HEK293 (cell line): ENCODE results near the gene TNFRSF6B.
A peak's percentile ranks its signal among the peaks of the same experiment; 100 is the strongest.

Experiments
- HOXD13 ChIP-seq: sonication (generic); formaldehyde crosslinking; IDR thresholded peaks from 2 replicates; pipeline ENCODE4 v1.8.0; 2022; ENCODE audit warnings: missing genetic modification reagents, borderline replicate concordance
- KLF16 ChIP-seq: fragments of 450-650 bp; formaldehyde crosslinking; IDR thresholded peaks from 2 replicates; pipeline ENCODE4 v1.5.1; 2017; ENCODE audit warnings: missing biosample characterization, missing genetic modification characterization
- REPIN1 ChIP-seq: fragments of 450-650 bp; formaldehyde crosslinking; IDR thresholded peaks from 2 replicates; pipeline ENCODE4 v1.5.1; 2017; ENCODE audit warnings: missing biosample characterization, missing genetic modification characterization, low read depth
- SALL2 ChIP-seq: fragments of 450-650 bp; formaldehyde crosslinking; IDR thresholded peaks from 2 replicates; pipeline ENCODE4 v1.5.0; 2017; ENCODE audit warnings: missing biosample characterization, mild to moderate bottlenecking, missing genetic modification characterization, borderline replicate concordance
- SCRT1 ChIP-seq: fragments of 450-650 bp; formaldehyde crosslinking; IDR thresholded peaks from 2 replicates; pipeline ENCODE4 v1.5.1; 2016; ENCODE audit warnings: missing biosample characterization, missing genetic modification characterization, borderline replicate concordance
- SP7 ChIP-seq: fragments of 450-650 bp; formaldehyde crosslinking; IDR thresholded peaks from 2 replicates; pipeline ENCODE4 v1.5.1; 2016; ENCODE audit warnings: missing biosample characterization, missing genetic modification characterization
- ZBTB49 ChIP-seq: fragments of 450-650 bp; formaldehyde crosslinking; IDR thresholded peaks from 2 replicates; pipeline ENCODE4 v1.5.1; 2016; ENCODE audit warnings: missing biosample characterization, missing genetic modification characterization, low read depth
- ZFP69B ChIP-seq: fragments of 450-650 bp; formaldehyde crosslinking; IDR thresholded peaks from 2 replicates; pipeline ENCODE4 v1.5.1; 2016; ENCODE audit warnings: missing biosample characterization, missing genetic modification characterization
- ZNF10 ChIP-seq: fragments of 450-650 bp; formaldehyde crosslinking; IDR thresholded peaks from 2 replicates; pipeline ENCODE4 v1.5.1; 2017; ENCODE audit warnings: missing biosample characterization, missing genetic modification characterization
- ZNF16 ChIP-seq: fragments of 450-650 bp; formaldehyde crosslinking; IDR thresholded peaks from 2 replicates; pipeline ENCODE4 v1.5.1; 2016; ENCODE audit warnings: low read depth, missing biosample characterization, missing genetic modification characterization
- ZNF211 ChIP-seq: fragments of 450-650 bp; formaldehyde crosslinking; IDR thresholded peaks from 2 replicates; pipeline ENCODE4 v1.5.1; 2016; ENCODE audit warnings: low read depth, missing biosample characterization, missing genetic modification characterization
- ZNF221 ChIP-seq: fragments of 450-650 bp; formaldehyde crosslinking; IDR thresholded peaks from 2 replicates; pipeline ENCODE4 v1.5.1; 2017; ENCODE audit warnings: missing biosample characterization, missing genetic modification characterization, borderline replicate concordance
- ZNF23 ChIP-seq: fragments of 450-650 bp; formaldehyde crosslinking; IDR thresholded peaks from 2 replicates; pipeline ENCODE4 v1.5.1; 2016; ENCODE audit warnings: missing biosample characterization, missing genetic modification characterization, borderline replicate concordance
- ZNF26 ChIP-seq: fragments of 450-650 bp; formaldehyde crosslinking; IDR thresholded peaks from 2 replicates; pipeline ENCODE4 v1.5.1; 2016; ENCODE audit warnings: missing biosample characterization, missing genetic modification characterization
- ZNF501 ChIP-seq: fragments of 450-650 bp; formaldehyde crosslinking; IDR thresholded peaks from 2 replicates; pipeline ENCODE4 v1.5.1; 2016; ENCODE audit warnings: missing biosample characterization, missing genetic modification characterization
- ZNF530 ChIP-seq: fragments of 450-650 bp; formaldehyde crosslinking; IDR thresholded peaks from 2 replicates; pipeline ENCODE4 v1.5.1; 2016; ENCODE audit warnings: low read depth, missing biosample characterization, missing genetic modification characterization
- ZNF548 ChIP-seq: fragments of 450-650 bp; formaldehyde crosslinking; IDR thresholded peaks from 2 replicates; pipeline ENCODE4 v1.5.1; 2016; ENCODE audit warnings: missing biosample characterization, missing genetic modification characterization
- ZNF555 ChIP-seq: fragments of 450-650 bp; formaldehyde crosslinking; conservative IDR thresholded peaks from 2 replicates; pipeline ENCODE4 v1.5.1; 2017; ENCODE audit warnings: missing biosample characterization, mild to moderate bottlenecking, missing genetic modification characterization, inconsistent platforms
- ZNF561 ChIP-seq: fragments of 450-650 bp; IDR thresholded peaks from 2 replicates; pipeline ENCODE4 v1.5.1; 2018; ENCODE audit warnings: missing biosample characterization, missing genetic modification characterization, borderline replicate concordance
- ZNF600 ChIP-seq: fragments of 450-650 bp; formaldehyde crosslinking; IDR thresholded peaks from 2 replicates; pipeline ENCODE4 v1.5.1; 2016; ENCODE audit warnings: missing biosample characterization, missing genetic modification characterization
- ZNF621 ChIP-seq: fragments of 450-650 bp; formaldehyde crosslinking; IDR thresholded peaks from 2 replicates; pipeline ENCODE4 v1.5.1; 2017; ENCODE audit warnings: missing biosample characterization, missing genetic modification characterization
- ZNF624 ChIP-seq: fragments of 450-650 bp; formaldehyde crosslinking; IDR thresholded peaks from 2 replicates; pipeline ENCODE4 v1.5.1; 2017; ENCODE audit warnings: missing biosample characterization, missing genetic modification characterization
- ZNF629 ChIP-seq: fragments of 450-650 bp; formaldehyde crosslinking; IDR thresholded peaks from 2 replicates; pipeline ENCODE4 v1.5.1; 2017; ENCODE audit warnings: missing biosample characterization, missing genetic modification characterization
- ZNF654 ChIP-seq: fragments of 450-650 bp; formaldehyde crosslinking; IDR thresholded peaks from 2 replicates; pipeline ENCODE4 v1.5.1; 2016; ENCODE audit warnings: low read depth, missing biosample characterization, missing genetic modification characterization
- ZNF658 ChIP-seq: fragments of 450-650 bp; formaldehyde crosslinking; IDR thresholded peaks from 2 replicates; pipeline ENCODE4; 2016; ENCODE audit warnings: missing biosample characterization, missing genetic modification characterization
- ZNF707 ChIP-seq: fragments of 450-650 bp; formaldehyde crosslinking; IDR thresholded peaks from 2 replicates; pipeline ENCODE4 v1.5.1; 2016; ENCODE audit warnings: missing biosample characterization, missing genetic modification characterization
- ZNF791 ChIP-seq: fragments of 450-650 bp; formaldehyde crosslinking; IDR thresholded peaks from 2 replicates; pipeline ENCODE4 v1.5.1; 2016; ENCODE audit warnings: missing biosample characterization, missing genetic modification characterization
- ZNF792 ChIP-seq: fragments of 450-650 bp; formaldehyde crosslinking; IDR thresholded peaks from 2 replicates; pipeline ENCODE4 v1.5.1; 2016; ENCODE audit warnings: missing biosample characterization, missing genetic modification characterization
- ZNF837 ChIP-seq: fragments of 450-650 bp; formaldehyde crosslinking; IDR thresholded peaks from 2 replicates; pipeline ENCODE4 v1.5.1; 2016; ENCODE audit warnings: missing biosample characterization, missing genetic modification characterization
- ZSCAN16 ChIP-seq: fragments of 450-650 bp; formaldehyde crosslinking; IDR thresholded peaks from 2 replicates; pipeline ENCODE4 v1.5.1; 2016; ENCODE audit warnings: missing biosample characterization, missing genetic modification characterization
- ZSCAN30 ChIP-seq: fragments of 450-650 bp; IDR thresholded peaks from 2 replicates; pipeline ENCODE4 v1.5.1; 2018; ENCODE audit warnings: missing biosample characterization, mild to moderate bottlenecking, missing genetic modification characterization, moderate library complexity
- TF ChIP-seq, protein P1 (sequence below): fragments of 450-650 bp; formaldehyde crosslinking; IDR thresholded peaks from 2 replicates; pipeline ENCODE4 v1.5.1; 2016; ENCODE audit warnings: missing biosample characterization, missing genetic modification characterization
- TF ChIP-seq, protein P2 (sequence below): IDR thresholded peaks from 2 replicates; pipeline ENCODE4 v1.6.1; 2011; ENCODE audit warnings: mild to moderate bottlenecking, low read depth, low read length, borderline replicate concordance
- TF ChIP-seq, protein P3 (sequence below): sonication (generic); formaldehyde crosslinking; IDR thresholded peaks from 2 replicates; pipeline ENCODE4 v1.8.1; 2022; ENCODE audit warnings: mild to moderate bottlenecking, moderate library complexity, missing genetic modification reagents

TNFRSF6B gene

GRCh38 chr20:63682384-63683139 lies 13.9 kb upstream of the TNFRSF6B start (continued):
- TF ChIP-seq ZSCAN16 (tag by site-specific recombination) (no peak), HOXD13 (no peak), ZNF837 (no peak), ZNF548 (tag by site-specific recombination) (no peak), ZNF791 (tag by site-specific recombination) (no peak), ZNF10 (no peak), ZNF501 (tag by site-specific recombination) (no peak), ZNF624 (tag by site-specific recombination) (no peak), ZNF26 (tag by site-specific recombination) (no peak), ZNF221 (tag by site-specific recombination) (no peak), ZNF621 (tag by site-specific recombination) (no peak), ZNF16 (tag by site-specific recombination) (no peak), KLF16 (tag by site-specific recombination) (no peak), ZNF792 (tag by site-specific recombination) (no peak), ZSCAN30 (no peak), ZNF211 (tag by site-specific recombination) (no peak), ZFP69B (tag by site-specific recombination) (peak; percentile 33; the same call in 1 of the 2 replicates), ZBTB49 (tag by site-specific recombination) (no peak), SCRT1 (tag by site-specific recombination) (no peak), ZNF555 (tag by site-specific recombination) (no peak), ZNF600 (tag by site-specific recombination) (peak; percentile 94), ZNF23 (tag by site-specific recombination) (no peak), REPIN1 (no peak), ZNF707 (tag by site-specific recombination) (no peak), ZNF654 (no peak), ZNF658 (tag by site-specific recombination) (no peak), ZNF530 (no peak), SP7 (tag by site-specific recombination) (peak; percentile 86), SALL2 (tag by site-specific recombination) (no peak), ZNF629 (tag by site-specific recombination) (peak; percentile 36; the same call in 1 of the 2 replicates), ZNF561 (tag by site-specific recombination) (no peak)
- TF ChIP-seq, protein P1, sequence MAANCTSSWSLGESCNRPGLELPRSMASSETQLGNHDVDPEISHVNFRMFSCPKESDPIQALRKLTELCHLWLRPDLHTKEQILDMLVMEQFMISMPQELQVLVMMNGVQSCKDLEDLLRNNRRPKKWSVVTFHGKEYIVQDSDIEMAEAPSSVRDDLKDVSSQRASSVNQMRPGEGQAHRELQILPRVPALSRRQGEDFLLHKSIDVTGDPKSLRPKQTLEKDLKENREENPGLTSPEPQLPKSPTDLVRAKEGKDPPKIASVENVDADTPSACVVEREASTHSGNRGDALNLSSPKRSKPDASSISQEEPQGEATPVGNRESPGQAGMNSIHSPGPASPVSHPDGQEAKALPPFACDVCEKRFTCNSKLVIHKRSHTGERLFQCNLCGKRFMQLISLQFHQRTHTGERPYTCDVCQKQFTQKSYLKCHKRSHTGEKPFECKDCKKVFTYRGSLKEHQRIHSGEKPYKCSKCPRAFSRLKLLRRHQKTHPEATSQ (tag by site-specific recombination) = no peak
- TF ChIP-seq, protein P2, sequence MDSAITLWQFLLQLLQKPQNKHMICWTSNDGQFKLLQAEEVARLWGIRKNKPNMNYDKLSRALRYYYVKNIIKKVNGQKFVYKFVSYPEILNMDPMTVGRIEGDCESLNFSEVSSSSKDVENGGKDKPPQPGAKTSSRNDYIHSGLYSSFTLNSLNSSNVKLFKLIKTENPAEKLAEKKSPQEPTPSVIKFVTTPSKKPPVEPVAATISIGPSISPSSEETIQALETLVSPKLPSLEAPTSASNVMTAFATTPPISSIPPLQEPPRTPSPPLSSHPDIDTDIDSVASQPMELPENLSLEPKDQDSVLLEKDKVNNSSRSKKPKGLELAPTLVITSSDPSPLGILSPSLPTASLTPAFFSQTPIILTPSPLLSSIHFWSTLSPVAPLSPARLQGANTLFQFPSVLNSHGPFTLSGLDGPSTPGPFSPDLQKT = no peak
- TF ChIP-seq, protein P3, sequence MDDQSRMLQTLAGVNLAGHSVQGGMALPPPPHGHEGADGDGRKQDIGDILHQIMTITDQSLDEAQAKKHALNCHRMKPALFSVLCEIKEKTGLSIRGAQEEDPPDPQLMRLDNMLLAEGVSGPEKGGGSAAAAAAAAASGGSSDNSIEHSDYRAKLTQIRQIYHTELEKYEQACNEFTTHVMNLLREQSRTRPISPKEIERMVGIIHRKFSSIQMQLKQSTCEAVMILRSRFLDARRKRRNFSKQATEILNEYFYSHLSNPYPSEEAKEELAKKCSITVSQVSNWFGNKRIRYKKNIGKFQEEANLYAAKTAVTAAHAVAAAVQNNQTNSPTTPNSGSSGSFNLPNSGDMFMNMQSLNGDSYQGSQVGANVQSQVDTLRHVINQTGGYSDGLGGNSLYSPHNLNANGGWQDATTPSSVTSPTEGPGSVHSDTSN (CRISPR knock-in tag) = no peak
